Karpas-422 (cell line): ENCODE data around the gene WDR83. TPM values are rescaled to one million over a fixed set of nuclear protein-coding genes. Genes with fewer than 3 reads are reported as not detected.
A peak's percentile ranks its signal among the peaks of the same experiment; 100 is the strongest.
"Not testable (repeated sequence)": the region's sequence is repeated elsewhere in the genome, so short reads cannot be mapped to it uniquely, and the experiment has no call there.

Experiments used
- DNase-seq: peaks from one replicate; pipeline ENCODE4 v3.0.0-alpha.2; 2015
- H2AFZ ChIP-seq: fragments of 200-600 bp; sonication (generic); 2 replicates; pipeline ENCODE4 v1.6.1; 2014; ENCODE audit warnings: antibody characterized with exemption, low read length, mixed read lengths
- H3K27ac ChIP-seq: fragments of 200-600 bp; sonication (generic); 2 replicates; pipeline ENCODE4 v1.5.1; 2014; ENCODE audit warnings: mild to moderate bottlenecking, low read length, moderate library complexity
- H3K27me3 ChIP-seq: fragments of 200-600 bp; sonication (generic); 2 replicates; pipeline ENCODE4 v1.6.1; 2014; ENCODE audit warnings: low read length, mixed read lengths
- H3K36me3 ChIP-seq: fragments of 200-600 bp; sonication (generic); 2 replicates; pipeline ENCODE4 v1.6.1; 2014; ENCODE audit warnings: low read length, mixed read lengths; ENCODE audit not compliant: insufficient read depth
- H3K4me1 ChIP-seq: fragments of 200-600 bp; sonication (generic); 2 replicates; pipeline ENCODE4 v1.6.1; 2014; ENCODE audit warnings: mild to moderate bottlenecking, low read length, mixed read lengths
- H3K4me2 ChIP-seq: fragments of 200-600 bp; sonication (generic); 2 replicates; pipeline ENCODE4 v1.6.1; 2014; ENCODE audit warnings: low read length, low read depth, mild to moderate bottlenecking; ENCODE audit not compliant: poor library complexity, severe bottlenecking
- H3K4me3 ChIP-seq: fragments of 200-600 bp; sonication (generic); 2 replicates; pipeline ENCODE4 v1.5.1; 2014; ENCODE audit warnings: mild to moderate bottlenecking, antibody characterized with exemption, low read length, mixed read lengths
- H3K79me2 ChIP-seq: fragments of 200-600 bp; sonication (generic); 2 replicates; pipeline ENCODE4 v1.6.1; 2014; ENCODE audit warnings: mild to moderate bottlenecking, low read length, mixed read lengths
- H3K9ac ChIP-seq: fragments of 200-600 bp; sonication (generic); 2 replicates; pipeline ENCODE4 v1.6.0; 2014; ENCODE audit warnings: low read length
- H3K9me2 ChIP-seq: fragments of 200-600 bp; sonication (generic), shearing (Covaris generic); replicated peaks from 2 replicates; pipeline ENCODE4 v1.6.0; 2014; ENCODE audit warnings: mild to moderate bottlenecking, low read length, moderate library complexity; ENCODE audit not compliant: insufficient read depth
- H3K9me3 ChIP-seq: fragments of 300-700, 200-600 bp; sonication (generic); 2 replicates; pipeline ENCODE4 v1.6.1; 2014; ENCODE audit warnings: low read length, mixed read lengths
- H4K20me1 ChIP-seq: fragments of 200-600 bp; sonication (generic); 2 replicates; pipeline ENCODE4 v1.6.1; 2014; ENCODE audit warnings: mild to moderate bottlenecking, antibody characterized with exemption, low read length, low read depth; ENCODE audit not compliant: insufficient read depth
- total RNA-seq: library from RNA; depleted of rRNA; stranded (reverse); fragments of >200 nt; shearing (Covaris generic); gene quantifications from 2 replicates; pipeline ENCODE4 v1.2.3, GENCODE V29; 2014; ENCODE audit warnings: low replicate concordance

WDR83 gene
- total RNA-seq, 1 experiment from 2014 or later: 16.5 TPM

- H3K9ac ChIP-seq: no peak overlapping the region
These were observed 28.5 kb downstream of the WDR83 start for GRCh38 chr19:12695096-12695495.

DNA sequence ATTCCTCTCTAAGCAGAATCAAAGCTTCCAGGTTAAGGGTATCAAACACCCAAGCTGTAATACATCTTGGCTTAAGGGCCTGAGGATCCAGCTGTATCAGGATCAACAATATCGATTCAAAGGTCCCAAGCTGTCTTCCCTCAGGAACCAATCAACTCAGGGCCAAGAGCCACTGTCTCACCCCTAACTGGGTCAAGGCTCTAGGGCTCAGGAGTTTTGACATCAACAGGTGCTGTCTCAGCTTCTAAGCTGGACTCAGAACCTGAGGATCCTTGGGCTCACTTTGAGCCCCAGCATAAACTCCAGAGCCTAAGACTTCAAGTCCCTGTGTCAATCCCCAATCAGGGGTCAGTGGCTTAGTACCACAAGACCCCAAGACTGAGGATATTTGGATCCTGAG lies 28.9 kb downstream of the WDR83 start:
- Histone ChIP-seq H3K9me3 (no peaks in the 10 kb centered on the region), H3K9ac (no peak overlapping the region), H3K36me3 (peaks cover 9% of the 10 kb centered on the region; the same call in 1 of the 2 replicates), H2AFZ (no peak overlapping the region), H3K4me1 (peaks cover 21% of the 10 kb centered on the region), H3K79me2 (0 out of 2 replicates have a peak, but pooled peaks cover 2% of the 10 kb centered on the region), H3K4me2 (peak overlapping the region; percentile 73), H3K27ac (no peak overlapping the region), H3K27me3 (no peaks in the 10 kb centered on the region), H3K9me2 (no peaks in the 10 kb centered on the region), H3K4me3 (no peak overlapping the region; the same call in 1 of the 2 replicates), H4K20me1 (no peaks in the 10 kb centered on the region)
- DNase-seq: no peak

More at GRCh38 chr19:12695096-12695495, 28.5 kb downstream of the WDR83 start:
- H3K4me2 ChIP-seq: no peak overlapping the region
- H3K27ac ChIP-seq: no peak overlapping the region
- no peaks in the 10 kb centered on the region for H4K20me1 ChIP-seq
- 0 out of 2 replicates have a peak, but pooled peaks cover 2% of the 10 kb centered on the region for H3K79me2 ChIP-seq
- H3K36me3 ChIP-seq: peaks cover 9% of the 10 kb centered on the region; the same call in 1 of the 2 replicates
- no peaks in the 10 kb centered on the region for H3K9me3 ChIP-seq
- DNase-seq: no peak
- H3K4me1 ChIP-seq: peaks cover 21% of the 10 kb centered on the region
- H3K4me3 ChIP-seq: no peak overlapping the region
- no peaks in the 10 kb centered on the region for H3K27me3 ChIP-seq
- no peaks in the 10 kb centered on the region for H3K9me2 ChIP-seq
- no peak overlapping the region for H2AFZ ChIP-seq

DNA sequence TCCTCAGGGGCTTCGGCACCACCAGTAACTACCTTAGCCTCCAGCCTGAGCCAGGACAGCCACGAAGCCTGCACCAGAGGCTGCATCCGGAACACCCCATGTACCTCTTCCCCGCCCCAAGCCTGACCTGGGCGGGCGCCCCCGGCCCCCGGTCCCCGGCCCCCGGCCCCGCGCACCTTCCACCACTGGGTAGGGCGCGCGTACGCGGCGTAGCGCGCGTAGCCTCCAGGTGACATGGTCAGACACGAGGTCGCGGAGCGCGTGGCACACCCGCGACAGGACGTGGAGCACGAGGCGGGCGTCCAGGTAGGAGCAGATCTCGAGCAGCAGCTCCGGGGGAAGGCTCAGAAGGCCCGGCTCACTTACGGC lies 29.4 kb downstream of the WDR83 start:
- Histone ChIP-seq H3K27me3 (no peaks in the 10 kb centered on the region), H3K9me2 (no peaks in the 10 kb centered on the region), H3K36me3 (peaks cover 8% of the 10 kb centered on the region), H3K27ac (no peak overlapping the region), H3K9ac (peak overlapping the region; percentile 56), H3K9me3 (no peaks in the 10 kb centered on the region), H3K79me2 (0 out of 2 replicates have a peak, but pooled peaks cover 2% of the 10 kb centered on the region), H3K4me2 (peak overlapping the region; percentile 73), H2AFZ (no peak overlapping the region), H3K4me3 (peak overlapping the region; percentile 69), H4K20me1 (no peaks in the 10 kb centered on the region), H3K4me1 (peaks cover 21% of the 10 kb centered on the region)
- no peak for DNase-seq

GRCh38 chr19:12696366-12697335 lies 30.0 kb downstream of the WDR83 start, which contains the start of gene FBXW9:
TSS of gene FBXW9 (minus strand) at chr19:12696631. CDS start at chr19:12696581, 50 bp downstream.
- H3K79me2 ChIP-seq: 0 out of 2 replicates have a peak, but pooled peaks cover 2% of the 10 kb centered on the region
- no peak within 1 kb of the TSS; the same call in 1 of the 2 replicates for H2AFZ ChIP-seq
- H3K4me2 ChIP-seq: peak within 1 kb of the TSS; percentile 73
- H4K20me1 ChIP-seq: 0 out of 2 replicates have a peak, but pooled peaks cover 4% of the 10 kb centered on the region
- H3K27me3 ChIP-seq: no peaks in the 10 kb centered on the region
- H3K27ac ChIP-seq: peak within 1 kb of the TSS; percentile 74
- peak within 1 kb of the TSS; percentile 67 for H3K9ac ChIP-seq
- no peaks in the 10 kb centered on the region for H3K9me3 ChIP-seq
- H3K4me3 ChIP-seq: peak within 1 kb of the TSS; percentile 69
- H3K9me2 ChIP-seq: no peaks in the 10 kb centered on the region
- DNase-seq: peak; percentile 95
- peaks cover 21% of the 10 kb centered on the region for H3K4me1 ChIP-seq
- H3K36me3 ChIP-seq: peaks cover 11% of the 10 kb centered on the region

- DNase-seq, H3K27ac ChIP-seq, H3K79me2 ChIP-seq, H3K27me3 ChIP-seq, H3K9me3 ChIP-seq, H4K20me1 ChIP-seq, H2AFZ ChIP-seq, H3K9me2 ChIP-seq: not testable (repeated sequence)
- peak overlapping the region; percentile 73 for H3K4me2 ChIP-seq
- H3K36me3 ChIP-seq: peaks cover 18% of the 10 kb centered on the region
- peak overlapping the region; percentile 67 for H3K9ac ChIP-seq
- peaks cover 21% of the 10 kb centered on the region for H3K4me1 ChIP-seq
- H3K4me3 ChIP-seq: peak overlapping the region; percentile 69; the same call in 1 of the 2 replicates
These were observed 30.8 kb downstream of the WDR83 start for GRCh38 chr19:12697425-12697824.

DNA sequence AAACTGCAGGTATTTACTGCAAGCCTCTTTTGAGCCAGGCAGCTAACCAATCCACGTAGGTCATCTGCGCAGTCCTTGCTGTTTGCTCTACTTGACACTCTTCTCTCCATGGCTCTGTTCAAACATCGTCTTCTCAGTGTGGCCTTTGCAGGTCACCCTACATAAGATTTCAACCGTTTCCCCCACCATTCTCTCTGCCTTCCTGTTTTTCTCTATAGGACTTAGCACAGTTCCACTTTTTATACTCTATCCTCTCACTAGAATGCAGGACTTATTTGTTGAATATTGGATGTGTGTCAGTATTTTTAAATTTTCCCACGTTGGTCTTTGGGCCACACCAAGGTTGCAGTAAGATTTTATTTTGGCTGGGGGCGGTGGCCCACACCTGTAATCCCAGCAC lies 31.5 kb downstream of the WDR83 start:
- peaks cover 13% of the 10 kb centered on the region; the same call in 1 of the 2 replicates for H4K20me1 ChIP-seq
- no peak for DNase-seq
- H3K79me2 ChIP-seq: peaks cover 7% of the 10 kb centered on the region; the same call in 1 of the 2 replicates
- peaks cover 23% of the 10 kb centered on the region for H3K36me3 ChIP-seq
- H3K9me2 ChIP-seq: no peaks in the 10 kb centered on the region
- H3K27ac ChIP-seq: no peak overlapping the region
- H3K4me1 ChIP-seq: peaks cover 25% of the 10 kb centered on the region
- H3K9ac ChIP-seq: no peak overlapping the region
- H3K4me3 ChIP-seq: peak overlapping the region; percentile 69; the same call in 1 of the 2 replicates
- no peaks in the 10 kb centered on the region for H3K9me3 ChIP-seq
- no peak overlapping the region for H2AFZ ChIP-seq
- peak overlapping the region; percentile 1 for H3K4me2 ChIP-seq
- H3K27me3 ChIP-seq: no peaks in the 10 kb centered on the region

GRCh38 chr19:12701596-12702282 lies 35.1 kb downstream of the WDR83 start:
- Histone ChIP-seq H3K9ac (no peak overlapping the region), H2AFZ (no peak overlapping the region), H3K4me2 (no peak overlapping the region), H3K79me2 (peaks cover 7% of the 10 kb centered on the region; the same call in 1 of the 2 replicates), H3K9me3 (no peaks in the 10 kb centered on the region), H3K9me2 (no peaks in the 10 kb centered on the region), H3K36me3 (peaks cover 23% of the 10 kb centered on the region), H3K27me3 (no peaks in the 10 kb centered on the region), H3K27ac (no peak overlapping the region), H4K20me1 (peaks cover 17% of the 10 kb centered on the region), H3K4me3 (no peak overlapping the region), H3K4me1 (peaks cover 22% of the 10 kb centered on the region)
- no peak for DNase-seq
